OCI-LY1 (cell line): ENCODE results near the gene SYT1.

Source experiments
- H2AFZ ChIP-seq: fragments of 200-600 bp; sonication (generic), shearing (Covaris generic); 2 replicates; pipeline ENCODE4 v1.6.0; 2014; ENCODE audit warnings: antibody characterized with exemption, mild to moderate bottlenecking, low read length
- H3F3A ChIP-seq: fragments of 200-600 bp; sonication (generic), shearing (Covaris generic); 2 replicates; pipeline ENCODE4 v1.6.0; 2014; ENCODE audit warnings: mild to moderate bottlenecking, antibody characterized with exemption, low read length, moderate library complexity; ENCODE audit not compliant: insufficient read depth
- H3K27ac ChIP-seq: fragments of 200-600 bp; sonication (generic); 2 replicates; pipeline ENCODE4 v1.5.1; 2014; ENCODE audit warnings: low read length, mixed run types, mild to moderate bottlenecking, low read depth; ENCODE audit not compliant: poor library complexity, severe bottlenecking
- H3K27me3 ChIP-seq: fragments of 200-600 bp; sonication (generic); 2 replicates; pipeline ENCODE4 v1.6.0; 2014; ENCODE audit warnings: antibody characterized with exemption, mild to moderate bottlenecking, low read length, moderate library complexity; ENCODE audit not compliant: insufficient read depth
- H3K36me3 ChIP-seq: fragments of 200-600 bp; sonication (generic); 2 replicates; pipeline ENCODE4 v1.6.1; 2014; ENCODE audit warnings: mild to moderate bottlenecking, antibody characterized with exemption, low read length, moderate library complexity, mixed read lengths; ENCODE audit not compliant: insufficient read depth
- H3K4me1 ChIP-seq: fragments of 200-600 bp; sonication (generic); 2 replicates; pipeline ENCODE4 v1.5.1; 2014; ENCODE audit warnings: mild to moderate bottlenecking, low read length, moderate library complexity; ENCODE audit not compliant: insufficient read depth, severe bottlenecking
- H3K4me2 ChIP-seq: fragments of 200-600 bp; sonication (generic), shearing (Covaris generic); 2 replicates; pipeline ENCODE4 v1.6.1; 2014; ENCODE audit warnings: low read length
- H3K4me3 ChIP-seq: fragments of 200-600 bp; sonication (generic); 2 replicates; pipeline ENCODE4 v1.5.1; 2014; ENCODE audit warnings: low read length, low read depth, mild to moderate bottlenecking, mixed read lengths; ENCODE audit not compliant: poor library complexity, severe bottlenecking
- H3K79me2 ChIP-seq: fragments of 200-600 bp; shearing (Covaris generic); 2 replicates; pipeline ENCODE4 v1.6.1; 2016; ENCODE audit warnings: mixed run types, low read length, mixed read lengths; ENCODE audit not compliant: insufficient read depth
- H3K9ac ChIP-seq: fragments of 200-600 bp; sonication (generic), shearing (Covaris generic); 2 replicates; pipeline ENCODE4 v1.6.1; 2014; ENCODE audit warnings: mild to moderate bottlenecking, low read length, mixed read lengths
- H3K9me2 ChIP-seq: fragments of 200-600 bp; sonication (generic), shearing (Covaris generic); 2 replicates; pipeline ENCODE4 v1.6.1; 2014; ENCODE audit warnings: low read depth, mild to moderate bottlenecking, low read length, mixed read lengths
- H3K9me3 ChIP-seq: fragments of 200-600 bp; shearing (Covaris generic); 2 replicates; pipeline ENCODE4 v1.6.1; 2014; ENCODE audit warnings: low read length, mixed read lengths
- H4K20me1 ChIP-seq: fragments of 200-600 bp; sonication (generic), shearing (Covaris generic); 2 replicates; pipeline ENCODE4 v1.6.0; 2016; ENCODE audit warnings: mild to moderate bottlenecking, low read length; ENCODE audit not compliant: insufficient read depth
- EZH2 ChIP-seq: fragments of 200-600 bp; sonication (generic), shearing (Covaris generic); IDR thresholded peaks from 2 replicates; pipeline ENCODE4 v1.8.0; 2017; ENCODE audit warnings: borderline replicate concordance, mixed run types, mild to moderate bottlenecking, antibody characterized with exemption, low read length, moderate library complexity, mixed read lengths
- TF ChIP-seq, protein P1 (sequence below): fragments of 200-600 bp; sonication (generic), shearing (Covaris generic); IDR thresholded peaks from 2 replicates; pipeline ENCODE4 v1.5.1; 2017; ENCODE audit warnings: mild to moderate bottlenecking, antibody characterized with exemption, low read length, moderate library complexity, mixed read lengths

The SYT1 gene

GRCh38 chr12:78928200-78929074 lies 63.9 kb downstream of the SYT1 start:
- Histone ChIP-seq H3K4me2 (no peak overlapping the region), H2AFZ (no peak overlapping the region), H3K9me2 (no peaks in the 10 kb centered on the region), H3K9me3 (no peaks in the 10 kb centered on the region), H3K9ac (no peak overlapping the region), H3K36me3 (no peaks in the 10 kb centered on the region), H4K20me1 (no peaks in the 10 kb centered on the region), H3K27ac (no peak overlapping the region), H3K79me2 (no peaks in the 10 kb centered on the region), H3K27me3 (no peaks in the 10 kb centered on the region), H3K4me1 (no peaks in the 10 kb centered on the region), H3K4me3 (no peak overlapping the region), H3F3A (no peaks in the 10 kb centered on the region)
- no peak for TF ChIP-seq EZH2
- TF ChIP-seq, protein P1, sequence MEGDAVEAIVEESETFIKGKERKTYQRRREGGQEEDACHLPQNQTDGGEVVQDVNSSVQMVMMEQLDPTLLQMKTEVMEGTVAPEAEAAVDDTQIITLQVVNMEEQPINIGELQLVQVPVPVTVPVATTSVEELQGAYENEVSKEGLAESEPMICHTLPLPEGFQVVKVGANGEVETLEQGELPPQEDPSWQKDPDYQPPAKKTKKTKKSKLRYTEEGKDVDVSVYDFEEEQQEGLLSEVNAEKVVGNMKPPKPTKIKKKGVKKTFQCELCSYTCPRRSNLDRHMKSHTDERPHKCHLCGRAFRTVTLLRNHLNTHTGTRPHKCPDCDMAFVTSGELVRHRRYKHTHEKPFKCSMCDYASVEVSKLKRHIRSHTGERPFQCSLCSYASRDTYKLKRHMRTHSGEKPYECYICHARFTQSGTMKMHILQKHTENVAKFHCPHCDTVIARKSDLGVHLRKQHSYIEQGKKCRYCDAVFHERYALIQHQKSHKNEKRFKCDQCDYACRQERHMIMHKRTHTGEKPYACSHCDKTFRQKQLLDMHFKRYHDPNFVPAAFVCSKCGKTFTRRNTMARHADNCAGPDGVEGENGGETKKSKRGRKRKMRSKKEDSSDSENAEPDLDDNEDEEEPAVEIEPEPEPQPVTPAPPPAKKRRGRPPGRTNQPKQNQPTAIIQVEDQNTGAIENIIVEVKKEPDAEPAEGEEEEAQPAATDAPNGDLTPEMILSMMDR = no peak

GRCh38 chr12:78929075-78929418 lies 64.5 kb downstream of the SYT1 start:
- no peak overlapping the region for H3K27ac ChIP-seq
- no peaks in the 10 kb centered on the region for H3K27me3 ChIP-seq
- H3K4me1 ChIP-seq = no peaks in the 10 kb centered on the region
- no peaks in the 10 kb centered on the region for H4K20me1 ChIP-seq
- H2AFZ ChIP-seq = no peak overlapping the region
- no peaks in the 10 kb centered on the region for H3K79me2 ChIP-seq
- no peaks in the 10 kb centered on the region for H3K9me2 ChIP-seq
- no peak overlapping the region for H3K4me2 ChIP-seq
- no peaks in the 10 kb centered on the region for H3F3A ChIP-seq
- H3K9me3 ChIP-seq = no peaks in the 10 kb centered on the region
- no peak overlapping the region for H3K4me3 ChIP-seq
- H3K36me3 ChIP-seq = no peaks in the 10 kb centered on the region
- no peak overlapping the region for H3K9ac ChIP-seq
- TF ChIP-seq EZH2 = no peak
- TF ChIP-seq, protein P1 = no peak

DNA sequence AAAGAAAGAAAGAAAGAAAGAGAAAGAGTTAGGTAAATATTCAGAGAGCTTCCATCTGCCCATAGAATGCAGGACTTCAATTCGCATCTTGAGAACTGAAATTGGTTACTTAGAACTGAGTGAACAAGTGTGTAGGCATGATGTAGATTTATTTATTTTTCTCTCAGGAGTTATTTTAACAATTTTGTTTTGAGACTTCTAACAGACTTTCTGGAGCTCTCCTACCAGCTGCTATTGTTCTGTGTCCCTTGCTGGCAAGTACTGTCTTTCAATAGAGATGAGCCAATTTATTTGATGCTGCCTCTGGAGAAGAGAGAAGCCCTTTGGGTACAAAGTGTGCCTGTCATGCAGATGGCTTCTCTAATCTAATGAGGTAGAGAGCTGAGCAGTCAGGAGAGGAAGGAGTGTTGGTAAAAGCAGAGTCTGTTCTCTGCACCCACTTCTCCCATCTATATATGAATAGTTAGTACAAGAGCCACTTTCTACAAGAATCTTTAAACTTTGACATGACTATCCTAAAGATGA lies 67.0 kb downstream of the SYT1 start:
- Histone ChIP-seq H3K36me3 (no peaks in the 10 kb centered on the region), H3F3A (no peaks in the 10 kb centered on the region), H3K4me3 (no peak overlapping the region), H3K27ac (no peak overlapping the region), H3K27me3 (no peaks in the 10 kb centered on the region), H3K9ac (no peak overlapping the region), H3K4me2 (no peak overlapping the region), H2AFZ (no peak overlapping the region), H3K4me1 (no peaks in the 10 kb centered on the region), H3K79me2 (no peaks in the 10 kb centered on the region), H4K20me1 (no peaks in the 10 kb centered on the region), H3K9me2 (no peaks in the 10 kb centered on the region), H3K9me3 (no peaks in the 10 kb centered on the region)
- TF ChIP-seq EZH2 = no peak
- TF ChIP-seq, protein P1 = no peak
